Esophagus muscularis mucosa (tissue), 3 donors: ENCODE data around the gene SNUPN.

Source experiments
- CTCF ChIP-seq, 3 experiments: fragments of 200-600 bp in 2 of 3; fragments of 450-650 bp in 1 of 3; sonication (generic) in 2 of 3; IDR thresholded peaks; one replicate each; pipeline ENCODE4 v1.5.1; 2017 to 2019; ENCODE audit warnings: antibody characterized with exemption in 3 of 3, mild to moderate bottlenecking in 2 of 3, moderate library complexity in 1 of 3
- POLR2A ChIP-seq: fragments of 450-650 bp; IDR thresholded peaks from one replicate; pipeline ENCODE4 v1.6.1; 2017; ENCODE audit warnings: antibody characterized with exemption, moderate library complexity, mild to moderate bottlenecking, low read depth

GRCh38 chr15:75553659-75554058 is 71.9 kb downstream of the SNUPN start:
- TF ChIP-seq CTCF (IDR thresholded peaks at IDR 0.05) (no peak), POLR2A (no peak)
